Breast epithelium (tissue), 3 donors: ENCODE data around the gene PALLD.

Experiments used
- CTCF ChIP-seq, 3 donors: fragments of 450-650 bp; IDR thresholded peaks; one replicate each; pipeline ENCODE4 v1.5.1; 2016 to 2017; ENCODE audit warnings: antibody characterized with exemption in 3 of 3, mild to moderate bottlenecking in 3 of 3, moderate library complexity in 3 of 3
- POLR2A ChIP-seq: fragments of 450-650 bp; IDR thresholded peaks from one replicate; pipeline ENCODE4 v1.6.1; 2016; ENCODE audit warnings: antibody characterized with exemption, mild to moderate bottlenecking, moderate library complexity
- POLR2AphosphoS5 ChIP-seq, 3 donors: sonication (generic); formaldehyde crosslinking; IDR thresholded peaks; one replicate each; pipeline ENCODE4 v1.6.1; 2017; ENCODE audit warnings: antibody characterized with exemption in 3 of 3

- TF ChIP-seq POLR2AphosphoS5 (IDR thresholded peaks at IDR 0.05) (no peak), CTCF (IDR thresholded peaks at IDR 0.05) (no peak), POLR2A (no peak)
Measured at GRCh38 chr4:168825975-168826374, 329.1 kb downstream of the PALLD start.
